Thyroid gland (tissue), 4 donors: ENCODE results near the gene TMEM220.

Experiments used
- POLR2A ChIP-seq, 2 donors: fragments of 450-650 bp; IDR thresholded peaks; one replicate each; pipeline ENCODE4 v1.6.1; 2017; ENCODE audit warnings: antibody characterized with exemption in 2 of 2, mild to moderate bottlenecking in 2 of 2, moderate library complexity in 1 of 2
- TF ChIP-seq, protein P1 (sequence below), 6 experiments: fragments of 200-600 bp in 3 of 6; fragments of 450-650 bp in 3 of 6; sonication (generic) in 3 of 6; IDR thresholded peaks; one replicate each; pipeline ENCODE4 v1.5.1; 2016 to 2019; ENCODE audit warnings: antibody characterized with exemption in 6 of 6, mild to moderate bottlenecking in 2 of 6, inconsistent platforms in 1 of 6, moderate library complexity in 1 of 6

DNA sequence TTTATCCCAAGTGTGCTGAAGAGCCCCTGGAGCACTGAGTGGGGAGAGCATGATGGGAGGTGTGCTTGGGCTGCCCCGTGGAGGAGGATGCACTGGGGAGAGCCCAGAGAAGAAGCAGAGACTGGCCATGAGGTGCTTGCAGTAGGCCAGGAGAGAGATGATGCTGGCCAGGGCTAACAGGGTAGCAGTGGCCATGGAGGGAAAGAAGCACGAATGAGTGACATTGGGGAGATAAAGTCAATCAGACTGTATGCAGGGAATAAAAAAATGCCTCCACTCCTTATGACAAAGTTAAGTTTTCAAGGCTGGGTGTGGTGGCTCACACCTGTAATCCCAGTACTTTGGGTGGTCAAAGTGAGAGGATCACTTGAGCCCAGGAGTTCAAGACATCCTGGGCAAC, 5.4 kb upstream of the TMEM220 start:
- TF ChIP-seq, protein P1, sequence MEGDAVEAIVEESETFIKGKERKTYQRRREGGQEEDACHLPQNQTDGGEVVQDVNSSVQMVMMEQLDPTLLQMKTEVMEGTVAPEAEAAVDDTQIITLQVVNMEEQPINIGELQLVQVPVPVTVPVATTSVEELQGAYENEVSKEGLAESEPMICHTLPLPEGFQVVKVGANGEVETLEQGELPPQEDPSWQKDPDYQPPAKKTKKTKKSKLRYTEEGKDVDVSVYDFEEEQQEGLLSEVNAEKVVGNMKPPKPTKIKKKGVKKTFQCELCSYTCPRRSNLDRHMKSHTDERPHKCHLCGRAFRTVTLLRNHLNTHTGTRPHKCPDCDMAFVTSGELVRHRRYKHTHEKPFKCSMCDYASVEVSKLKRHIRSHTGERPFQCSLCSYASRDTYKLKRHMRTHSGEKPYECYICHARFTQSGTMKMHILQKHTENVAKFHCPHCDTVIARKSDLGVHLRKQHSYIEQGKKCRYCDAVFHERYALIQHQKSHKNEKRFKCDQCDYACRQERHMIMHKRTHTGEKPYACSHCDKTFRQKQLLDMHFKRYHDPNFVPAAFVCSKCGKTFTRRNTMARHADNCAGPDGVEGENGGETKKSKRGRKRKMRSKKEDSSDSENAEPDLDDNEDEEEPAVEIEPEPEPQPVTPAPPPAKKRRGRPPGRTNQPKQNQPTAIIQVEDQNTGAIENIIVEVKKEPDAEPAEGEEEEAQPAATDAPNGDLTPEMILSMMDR (IDR thresholded peaks at IDR 0.05): no peak
- no peak for TF ChIP-seq POLR2A (IDR thresholded peaks at IDR 0.05)
